Hepatocyte (in vitro differentiated cells): Measurements from ENCODE around the gene SLC6A11. TPM values are rescaled to one million over a fixed set of nuclear protein-coding genes. Genes with fewer than 3 reads are reported as not detected.

ENCODE experiments used
- DNase-seq: peaks from one replicate; pipeline ENCODE4 v3.0.0-alpha.2; 2016; ENCODE audit warnings: low spot score
- H2AFZ ChIP-seq: fragments of 200-600 bp; sonication (generic); 2 replicates; pipeline ENCODE4 v1.6.0; 2016; ENCODE audit warnings: antibody characterized with exemption, mild to moderate bottlenecking
- H3K27ac ChIP-seq: fragments of 200-600 bp; sonication (generic); 2 replicates; pipeline ENCODE4 v1.5.1; 2016; ENCODE audit warnings: mild to moderate bottlenecking
- H3K27me3 ChIP-seq: fragments of 200-600 bp; sonication (generic); 2 replicates; pipeline ENCODE4 v1.6.1; 2016
- H3K36me3 ChIP-seq: fragments of 200-600 bp; sonication (generic); replicated peaks from 2 replicates; pipeline ENCODE4 v1.5.1; 2016; ENCODE audit warnings: low read depth; ENCODE audit not compliant: insufficient read depth
- H3K4me1 ChIP-seq: fragments of 200-600 bp; sonication (generic); 2 replicates; pipeline ENCODE4 v1.5.1; 2016; ENCODE audit warnings: mild to moderate bottlenecking, moderate library complexity; ENCODE audit not compliant: insufficient read depth
- H3K4me2 ChIP-seq: fragments of 200-600 bp; sonication (generic); 2 replicates; pipeline ENCODE4 v1.6.0; 2016
- H3K4me3 ChIP-seq: fragments of 200-600 bp; sonication (generic); 2 replicates; pipeline ENCODE4 v1.5.1; 2016; ENCODE audit warnings: mild to moderate bottlenecking
- H3K79me2 ChIP-seq: fragments of 200-600 bp; sonication (generic); 2 replicates; pipeline ENCODE4 v1.6.0; 2017; ENCODE audit warnings: mild to moderate bottlenecking
- H3K9me2 ChIP-seq: fragments of 200-600 bp; sonication (generic); replicated peaks from 2 replicates; pipeline ENCODE4 v1.6.0; 2017; ENCODE audit warnings: mild to moderate bottlenecking; ENCODE audit not compliant: insufficient read depth
- H3K9me3 ChIP-seq: fragments of 200-600 bp; sonication (generic); 2 replicates; pipeline ENCODE4 v1.5.1; 2016; ENCODE audit warnings: low read depth, mild to moderate bottlenecking
- H4K20me1 ChIP-seq: fragments of 200-600 bp; sonication (generic); 2 replicates; pipeline ENCODE4 v1.6.0; 2016; ENCODE audit warnings: mild to moderate bottlenecking; ENCODE audit not compliant: insufficient read depth, poor library complexity, severe bottlenecking
- CTCF ChIP-seq: fragments of 200-600 bp; sonication (generic); IDR thresholded peaks from 2 replicates; pipeline ENCODE4 v1.5.1; 2016; ENCODE audit warnings: antibody characterized with exemption, mild to moderate bottlenecking; ENCODE audit not compliant: poor library complexity
- EZH2 ChIP-seq: fragments of 200-600 bp; sonication (generic); IDR thresholded peaks from 2 replicates; pipeline ENCODE4 v1.6.1; 2016; ENCODE audit warnings: antibody characterized with exemption, mild to moderate bottlenecking, borderline replicate concordance
- EZH2phosphoT487 ChIP-seq: fragments of 200-600 bp; sonication (generic); IDR thresholded peaks from one replicate; pipeline ENCODE4 v1.6.1; 2018; ENCODE audit warnings: antibody characterized with exemption, mild to moderate bottlenecking, low read depth, moderate library complexity; ENCODE audit not compliant: unreplicated experiment, severe bottlenecking
- WGBS: methylation state at CpG from one replicate; pipeline ENCODE4 v1.1.6; 2016; ENCODE audit warnings: low lambda C conversion rate; ENCODE audit errors: missing lambda C conversion rate; 5-methylcytosine and 5-hydroxymethylcytosine counted together
- polyA plus RNA-seq: library from polyadenylated mRNA; unstranded; fragments of >200 nt; fragmentation: Nextera tagmentation; extraction: Ambion mirVana; gene quantifications from 2 replicates; pipeline ENCODE4 v1.2.1, GENCODE V29; 2016
- total RNA-seq: library from RNA; depleted of rRNA; stranded (reverse); fragments of >200 nt; gene quantifications from 2 replicates; pipeline ENCODE4 v1.2.3, GENCODE V29; 2014

Gene SLC6A11
- total and polyA plus RNA-seq, 2 experiments from 2014 or later, result 1.5 to 1.7 TPM

- Histone ChIP-seq H4K20me1 (no peaks in the 10 kb centered on the region), H3K4me3 (no peak overlapping the region), H3K4me2 (no peak overlapping the region), H3K79me2 (no peaks in the 10 kb centered on the region), H3K27me3 (no peaks in the 10 kb centered on the region), H3K4me1 (no peaks in the 10 kb centered on the region), H3K27ac (no peak overlapping the region), H2AFZ (no peak overlapping the region), H3K36me3 (no peaks in the 10 kb centered on the region), H3K9me3 (no peaks in the 10 kb centered on the region), H3K9me2 (no peaks in the 10 kb centered on the region)
- TF ChIP-seq EZH2phosphoT487 (no peak), CTCF (no peak), EZH2 (no peak)
- DNase-seq, result no peak
- WGBS, result 85% methylated on average over 2 of the region's 2 CpGs
Observed at GRCh38 chr3:10889206-10889960, 73.4 kb downstream of the SLC6A11 start.

- Histone ChIP-seq H3K79me2 (no peaks in the 10 kb centered on the region), H3K27ac (no peak overlapping the region), H3K9me2 (no peaks in the 10 kb centered on the region), H3K9me3 (no peaks in the 10 kb centered on the region), H3K27me3 (no peaks in the 10 kb centered on the region), H4K20me1 (no peaks in the 10 kb centered on the region), H2AFZ (no peak overlapping the region), H3K4me3 (no peak overlapping the region), H3K4me2 (no peak overlapping the region), H3K4me1 (no peaks in the 10 kb centered on the region), H3K36me3 (no peaks in the 10 kb centered on the region)
- no peak for TF ChIP-seq EZH2
- TF ChIP-seq CTCF, result no peak
- no peak for TF ChIP-seq EZH2phosphoT487
- DNase-seq, result no peak
- 72% methylated on average over 1 of the region's 1 CpG for WGBS
Observed at GRCh38 chr3:10890665-10891064, 74.6 kb downstream of the SLC6A11 start.

- Histone ChIP-seq H3K27me3 (no peaks in the 10 kb centered on the region), H3K4me3 (no peak overlapping the region), H3K4me2 (no peak overlapping the region), H3K9me2 (no peaks in the 10 kb centered on the region), H3K9me3 (no peaks in the 10 kb centered on the region), H4K20me1 (no peaks in the 10 kb centered on the region), H3K36me3 (no peaks in the 10 kb centered on the region), H2AFZ (no peak overlapping the region), H3K79me2 (no peaks in the 10 kb centered on the region), H3K27ac (no peak overlapping the region), H3K4me1 (no peaks in the 10 kb centered on the region)
- DNase-seq, result no peak
- no peak for TF ChIP-seq CTCF
- no peak for TF ChIP-seq EZH2
- no peak for TF ChIP-seq EZH2phosphoT487
- 79% methylated on average over 5 of the region's 5 CpGs for WGBS
Observed at GRCh38 chr3:10892622-10893021, 76.6 kb downstream of the SLC6A11 start.
